ENCODE results near the gene C14orf93.
A peak's percentile ranks its signal among the peaks of the same experiment; 100 is the strongest.

C14orf93 gene, protein sequence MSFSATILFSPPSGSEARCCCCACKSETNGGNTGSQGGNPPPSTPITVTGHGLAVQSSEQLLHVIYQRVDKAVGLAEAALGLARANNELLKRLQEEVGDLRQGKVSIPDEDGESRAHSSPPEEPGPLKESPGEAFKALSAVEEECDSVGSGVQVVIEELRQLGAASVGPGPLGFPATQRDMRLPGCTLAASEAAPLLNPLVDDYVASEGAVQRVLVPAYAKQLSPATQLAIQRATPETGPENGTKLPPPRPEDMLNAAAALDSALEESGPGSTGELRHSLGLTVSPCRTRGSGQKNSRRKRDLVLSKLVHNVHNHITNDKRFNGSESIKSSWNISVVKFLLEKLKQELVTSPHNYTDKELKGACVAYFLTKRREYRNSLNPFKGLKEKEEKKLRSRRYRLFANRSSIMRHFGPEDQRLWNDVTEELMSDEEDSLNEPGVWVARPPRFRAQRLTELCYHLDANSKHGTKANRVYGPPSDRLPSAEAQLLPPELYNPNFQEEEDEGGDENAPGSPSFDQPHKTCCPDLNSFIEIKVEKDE

DNA sequence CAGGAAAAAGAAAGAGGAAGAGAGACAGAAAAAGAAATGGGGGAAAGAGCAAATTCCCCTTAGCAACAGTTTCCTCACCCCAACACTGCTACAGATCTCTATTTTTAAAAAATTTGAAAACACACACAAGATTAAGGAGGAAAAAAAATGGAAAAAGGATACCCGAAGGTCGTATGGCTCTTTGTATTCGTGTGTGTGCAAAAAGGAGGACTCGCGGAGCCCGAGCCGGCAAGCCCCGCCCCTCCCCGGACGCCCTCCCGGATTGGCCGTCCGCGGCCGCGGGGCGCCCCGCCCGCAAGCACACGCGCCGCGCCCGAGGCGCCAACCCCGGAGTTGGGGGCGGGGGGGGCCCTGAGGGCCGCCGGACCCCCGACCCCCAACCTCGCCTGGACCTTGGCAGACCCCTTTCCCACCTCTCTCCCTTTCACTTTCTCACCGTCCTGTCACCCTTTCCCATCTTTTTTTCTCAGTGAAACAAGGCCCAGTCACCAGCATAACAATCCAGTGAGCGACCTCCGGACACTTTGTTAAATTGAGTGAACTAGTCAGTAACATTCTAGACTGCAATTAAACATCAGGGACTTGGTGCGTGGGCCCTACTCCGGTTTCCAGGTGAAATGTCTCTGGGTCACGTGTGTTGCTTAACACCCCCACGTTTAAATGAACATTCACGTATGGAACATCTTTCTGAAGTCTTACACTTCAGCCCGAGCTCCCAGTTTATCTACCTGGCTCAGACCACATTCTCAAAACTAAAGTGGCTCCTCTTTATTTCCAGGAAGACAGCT, at the start of gene C14orf93:
TSS of gene C14orf93 (minus strand) at position 205 of the 788 bp plus-strand sequence. CDS start 11,120 bp downstream, outside the sequence.
- DNase-seq (ENCODE audit: low read depth in 2 of 2): peak; percentile 58 to 75

DNA sequence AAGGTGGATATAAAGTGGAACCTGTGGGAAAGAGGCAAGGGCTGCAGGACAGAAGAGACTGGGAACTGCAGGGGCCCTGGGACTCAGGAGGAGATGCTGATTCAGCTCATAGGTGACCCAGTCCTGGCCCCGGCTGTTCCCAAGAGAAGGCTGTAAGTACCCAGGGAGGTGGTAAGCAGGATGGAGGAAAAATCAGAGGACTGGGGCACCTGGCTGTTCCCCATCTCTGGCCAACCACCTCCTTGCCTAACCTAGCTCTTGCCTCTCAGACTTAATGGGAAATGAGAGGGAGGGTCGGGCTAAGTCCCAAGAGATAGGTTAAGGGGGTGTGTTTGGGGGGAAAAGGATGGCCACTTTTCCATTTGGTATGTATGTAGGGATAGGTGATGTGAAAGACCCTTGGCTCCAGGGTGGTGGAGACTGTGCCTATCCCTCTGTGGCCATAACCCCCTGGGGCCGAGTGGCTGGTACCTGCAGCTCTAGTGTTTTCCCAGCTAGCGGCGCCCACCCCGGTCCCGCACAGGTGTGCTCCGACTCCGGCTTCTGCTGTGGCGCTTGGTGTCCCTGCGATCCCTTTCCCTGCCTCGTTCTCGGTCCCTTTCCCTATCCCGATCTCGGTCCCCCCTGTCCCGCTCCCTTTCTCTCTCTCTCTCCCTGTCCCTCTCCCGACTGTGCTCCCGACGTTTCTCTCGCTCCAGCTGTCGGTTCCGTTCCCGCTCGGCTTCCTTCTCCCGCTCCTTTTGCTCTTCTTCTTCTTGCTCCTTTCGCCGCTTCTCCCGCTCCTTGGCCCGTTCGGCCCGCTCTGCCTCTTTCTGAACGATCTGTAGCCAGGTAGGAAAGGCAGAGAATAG, 48.9 kb upstream of the C14orf93 start:
- no peak for DNase-seq (ENCODE audit: low read depth in 2 of 2)

DNA sequence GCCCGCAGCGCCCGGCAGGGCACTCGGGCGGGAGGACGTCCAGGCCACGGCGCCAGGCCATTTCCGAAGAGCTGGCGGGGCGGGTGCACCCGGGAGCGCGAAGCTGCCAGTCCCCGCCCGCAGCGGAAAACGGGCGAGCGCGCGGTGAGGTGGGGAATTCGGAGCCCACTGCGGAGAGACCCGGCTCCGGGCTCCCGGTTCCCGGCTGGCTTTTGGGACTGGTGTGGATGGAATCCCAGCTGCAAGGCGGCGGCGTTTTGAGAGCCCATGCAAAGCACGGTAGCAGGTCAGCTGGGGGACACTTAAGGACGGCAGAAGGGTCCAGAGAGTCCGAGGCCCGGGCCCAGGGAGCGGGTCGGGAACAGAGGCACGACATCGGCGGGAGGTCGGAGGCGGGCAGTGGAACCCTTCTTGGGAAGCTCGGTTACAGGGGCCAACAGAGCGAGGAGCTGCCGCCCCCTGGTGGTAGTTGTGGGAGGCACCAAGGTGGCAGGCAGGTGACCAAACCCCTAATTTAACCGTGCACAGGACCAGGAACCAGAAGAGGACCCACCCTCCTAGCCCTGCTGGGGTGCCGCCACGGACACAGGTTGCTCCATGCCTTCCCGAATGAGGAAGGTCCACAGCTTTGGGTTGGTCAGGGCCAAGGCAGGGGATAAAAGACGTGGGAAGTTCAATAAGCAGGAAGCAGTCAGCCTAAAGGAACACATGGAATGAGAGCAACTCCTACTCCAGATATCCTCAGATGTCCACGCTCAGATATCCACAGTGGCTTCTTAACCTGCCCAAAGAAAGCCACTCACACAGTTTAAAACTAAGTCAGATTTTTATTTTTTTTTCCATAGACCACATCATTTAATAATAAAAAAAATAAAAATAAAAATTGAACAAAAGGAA, 48.1 kb upstream of the C14orf93 start:
- peak; percentile 74 to 77 for DNase-seq (ENCODE audit: low read depth in 2 of 2)

DNA sequence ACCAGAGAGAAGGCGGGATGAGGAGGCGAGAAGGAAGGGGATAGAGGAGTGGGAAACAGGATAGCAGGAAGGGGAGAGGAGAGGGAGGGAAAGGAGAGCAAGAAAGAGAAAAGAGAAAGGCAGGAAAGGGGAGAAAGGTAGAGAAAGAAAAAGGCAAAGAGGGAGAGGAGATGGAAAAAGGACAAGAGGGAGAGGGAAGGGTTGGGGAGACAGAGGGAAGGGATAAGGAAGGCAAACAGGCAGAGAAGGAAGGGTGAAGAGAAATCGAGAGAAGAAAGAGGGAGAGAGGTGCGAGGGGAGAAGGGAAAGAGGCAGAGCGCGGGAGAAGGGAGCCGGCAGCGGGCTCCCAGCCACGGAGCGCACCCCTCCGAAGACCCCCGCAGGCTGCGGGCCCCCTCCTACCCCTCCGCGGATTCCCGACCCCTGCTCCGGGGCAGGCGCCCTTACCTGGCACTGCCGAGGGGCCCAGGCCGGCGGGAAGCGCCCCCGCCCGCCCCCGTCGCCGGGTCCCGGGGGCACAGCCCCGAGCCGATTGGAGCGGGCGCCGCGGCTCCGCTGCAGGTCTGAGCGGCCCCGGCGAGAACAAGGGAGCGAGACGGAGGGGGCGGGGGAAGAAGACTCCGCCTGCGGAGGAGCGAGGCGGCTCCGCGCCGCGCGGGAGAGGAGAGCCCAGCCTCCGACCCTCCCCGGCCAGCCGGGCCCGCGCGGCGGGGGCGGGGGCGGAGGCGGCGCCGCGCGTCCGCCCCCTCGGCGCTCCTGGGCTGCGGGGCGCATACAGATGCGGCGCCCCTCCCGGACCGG, 47.2 kb upstream of the C14orf93 start, which contains the start of gene CDH24:
TSS of gene CDH24 (minus strand) at position 565 of the 801 bp plus-strand sequence. CDS start 1,787 bp downstream, outside the sequence.
- DNase-seq (ENCODE audit: low read depth in 2 of 2): peak in 1 of 2 donors; percentile 67

DNA sequence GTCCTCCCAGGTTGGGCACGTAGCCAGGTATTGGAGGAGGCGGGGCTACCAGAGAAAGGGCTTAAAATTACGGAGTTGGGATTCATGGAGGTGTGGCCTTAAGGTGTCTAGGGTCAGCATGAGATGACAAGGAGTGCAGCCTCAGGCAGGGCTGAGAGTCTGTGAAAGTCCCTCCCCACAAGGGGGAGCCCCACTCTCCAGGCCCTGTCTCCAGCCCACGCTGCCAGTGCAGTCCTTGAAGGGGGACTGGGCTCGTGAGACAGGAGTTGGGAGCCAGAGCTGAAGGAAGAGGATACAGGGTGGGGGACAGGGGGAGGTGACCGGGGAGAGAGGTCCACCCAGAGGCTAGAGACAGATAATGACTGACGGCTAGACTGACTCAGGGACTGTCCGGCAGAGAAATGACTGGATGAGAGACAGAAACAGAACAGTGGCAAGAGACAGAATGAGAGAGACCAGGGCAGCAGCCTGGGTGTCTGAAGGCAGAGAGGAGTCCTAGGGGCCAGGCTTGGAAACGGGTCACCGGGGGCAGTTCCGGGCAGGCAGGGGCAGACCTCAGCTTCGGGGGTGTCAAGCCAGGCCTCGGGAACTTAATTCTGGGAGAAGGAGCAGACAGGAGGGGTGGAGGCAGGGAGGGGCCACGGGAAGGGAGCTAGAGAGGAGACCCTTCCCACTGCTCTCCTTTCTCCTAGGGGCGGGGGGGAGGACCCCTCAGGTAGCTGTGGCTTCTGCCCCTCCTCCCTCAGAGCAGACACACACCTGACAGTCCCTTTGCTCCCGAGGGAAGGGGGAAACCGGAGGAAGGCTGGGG, 46.4 kb upstream of the C14orf93 start:
- DNase-seq (ENCODE audit: low read depth in 2 of 2): peak; percentile 47 to 57

DNA sequence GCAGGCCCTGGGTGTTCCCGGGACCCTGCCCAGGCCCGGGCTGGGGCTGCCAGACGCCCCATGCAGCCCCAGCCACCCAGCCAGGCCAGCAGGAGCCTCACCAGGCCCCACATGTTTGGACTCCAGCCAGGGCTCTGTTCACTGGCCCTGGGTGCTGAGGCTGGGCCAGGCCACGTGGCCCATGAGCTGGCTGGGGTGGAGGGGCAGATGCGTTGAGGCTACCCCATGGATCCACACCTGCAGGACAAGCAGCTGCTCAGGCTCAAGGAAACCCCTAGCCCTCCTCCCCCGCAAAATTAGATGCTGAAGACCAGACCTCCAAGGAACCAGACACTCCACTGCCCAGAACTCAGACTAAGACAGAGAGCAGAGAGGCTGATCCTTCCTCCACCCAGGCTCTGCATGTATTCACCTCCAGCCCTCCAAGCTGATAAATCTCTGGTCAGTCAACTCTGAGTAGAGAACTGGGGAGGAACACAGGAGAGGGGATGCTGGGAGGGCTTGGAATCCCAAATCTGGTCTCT, 45.7 kb upstream of the C14orf93 start:
- DNase-seq (ENCODE audit: low read depth in 2 of 2): no peak

DNA sequence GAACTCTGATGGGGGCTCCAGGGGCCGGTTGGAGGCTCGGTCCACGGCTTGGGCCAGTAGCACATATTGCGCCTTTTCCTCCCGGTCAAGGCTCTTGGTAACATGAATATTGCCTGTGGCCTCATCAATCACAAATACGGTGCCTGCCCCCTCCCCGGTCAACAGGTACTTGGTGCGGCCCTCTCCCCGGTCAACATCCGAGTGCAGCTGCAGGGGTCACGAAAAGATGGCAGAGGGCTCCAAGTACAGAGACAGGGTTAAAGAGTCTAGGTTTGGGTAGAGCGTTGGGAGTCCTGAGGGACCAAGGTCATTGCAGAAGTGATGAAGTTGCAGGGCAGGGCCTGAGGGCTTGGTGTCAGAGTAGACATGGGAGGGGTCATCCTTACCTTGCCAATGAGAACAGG, 45.2 kb upstream of the C14orf93 start:
- no peak for DNase-seq (ENCODE audit: low read depth in 2 of 2)

DNA sequence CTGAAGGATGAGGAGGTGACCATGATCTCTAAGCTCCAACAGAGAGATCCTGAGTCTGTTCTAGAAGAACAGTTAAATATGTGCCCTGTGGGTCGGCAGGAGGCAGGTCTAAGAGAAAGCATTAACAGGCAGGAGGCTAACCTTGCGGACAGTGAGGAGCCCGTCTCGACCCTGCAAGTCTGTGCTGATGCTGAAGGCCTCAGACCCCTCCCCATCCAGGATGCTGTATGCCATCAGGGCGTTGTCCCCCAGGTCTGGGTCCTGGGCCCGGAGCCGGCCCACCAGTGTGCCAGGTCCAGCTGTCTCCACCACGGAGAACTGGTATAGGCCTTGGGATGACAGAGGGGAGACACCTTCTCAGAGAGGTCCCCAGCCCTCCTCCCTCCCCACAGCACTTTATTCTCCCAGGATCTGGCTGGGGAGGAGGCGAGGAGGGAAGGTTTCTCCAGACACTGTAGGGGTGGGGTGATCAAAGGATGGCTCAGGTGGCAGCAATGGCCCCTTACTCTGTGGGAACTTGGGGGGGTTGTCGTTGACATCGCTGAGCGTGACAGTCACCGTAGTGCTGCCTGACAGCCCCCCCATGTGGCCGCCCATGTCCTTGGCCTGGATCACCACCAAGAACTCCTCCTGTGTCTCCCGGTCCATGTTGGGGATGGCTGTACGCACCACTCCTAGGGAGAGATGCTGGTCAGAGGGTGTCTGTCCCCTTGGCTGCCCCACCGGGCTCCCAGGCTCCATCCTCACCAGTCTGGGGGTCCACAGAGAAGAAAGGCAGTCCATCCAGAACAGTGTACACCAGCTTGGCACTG, 44.3 kb upstream of the C14orf93 start:
- DNase-seq (ENCODE audit: low read depth in 2 of 2): no peak

DNA sequence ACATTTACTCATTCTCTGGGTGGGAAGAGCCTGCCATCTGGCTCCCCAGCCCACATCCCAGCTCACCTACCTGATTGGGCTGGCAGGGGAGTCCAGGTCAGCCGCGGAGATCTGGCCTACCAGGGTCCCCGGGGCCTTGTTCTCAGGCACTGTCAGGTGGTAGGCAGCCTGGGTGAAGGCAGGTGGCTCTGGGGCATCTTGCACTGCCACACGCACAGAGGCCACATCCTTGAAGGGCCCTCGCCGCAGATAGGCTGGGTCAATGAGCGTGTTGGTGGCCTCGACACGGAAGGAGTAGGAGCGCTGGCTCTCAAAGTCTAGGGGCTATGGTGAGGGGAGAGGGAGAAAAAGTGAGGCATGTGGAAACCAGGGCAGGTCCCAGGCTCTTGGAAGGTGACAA, 43.5 kb upstream of the C14orf93 start:
- no peak for DNase-seq (ENCODE audit: low read depth in 2 of 2)

DNA sequence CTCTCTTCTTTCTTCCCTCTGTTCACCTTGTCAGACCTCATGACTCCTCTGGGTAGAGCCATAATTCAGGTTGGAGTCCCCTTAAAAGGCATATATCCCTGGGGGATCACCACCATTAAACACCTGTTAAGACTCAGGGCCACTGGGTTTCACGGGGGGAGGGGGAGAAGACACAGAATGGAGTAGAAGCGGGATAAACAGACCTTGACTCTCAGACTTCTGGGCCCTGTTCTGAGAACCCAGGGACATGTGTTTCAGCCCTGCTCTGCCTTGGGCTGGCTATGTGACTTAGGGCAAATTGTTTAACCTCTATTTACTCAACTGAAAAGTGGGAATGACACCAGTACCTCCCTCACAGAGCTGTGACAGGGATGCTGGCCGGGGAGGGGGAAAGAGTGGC, 42.7 kb upstream of the C14orf93 start:
- no peak for DNase-seq (ENCODE audit: low read depth in 2 of 2)

DNA sequence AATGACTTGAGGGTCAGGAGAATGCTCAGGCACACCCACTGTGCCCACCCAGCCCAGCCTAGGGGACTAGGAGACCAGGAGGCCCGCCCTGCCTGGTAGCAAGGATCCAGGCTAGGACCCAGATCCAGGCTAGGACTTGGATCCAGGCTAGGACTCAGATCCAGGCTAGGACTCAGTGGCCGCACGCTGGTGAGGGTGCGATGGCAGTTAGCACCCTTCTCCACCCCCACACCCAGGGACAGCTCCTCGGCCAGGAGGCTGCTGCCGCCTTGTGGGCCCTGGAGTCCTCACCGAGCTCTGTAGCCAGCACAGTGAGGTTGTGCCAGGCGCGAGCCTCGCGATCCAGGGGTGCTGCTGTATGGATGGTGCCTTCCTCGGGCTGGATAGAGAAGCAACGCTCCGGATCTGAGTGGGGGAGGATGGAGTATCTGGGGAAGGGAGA, 42.3 kb upstream of the C14orf93 start:
- DNase-seq (ENCODE audit: low read depth in 2 of 2): no peak

DNA sequence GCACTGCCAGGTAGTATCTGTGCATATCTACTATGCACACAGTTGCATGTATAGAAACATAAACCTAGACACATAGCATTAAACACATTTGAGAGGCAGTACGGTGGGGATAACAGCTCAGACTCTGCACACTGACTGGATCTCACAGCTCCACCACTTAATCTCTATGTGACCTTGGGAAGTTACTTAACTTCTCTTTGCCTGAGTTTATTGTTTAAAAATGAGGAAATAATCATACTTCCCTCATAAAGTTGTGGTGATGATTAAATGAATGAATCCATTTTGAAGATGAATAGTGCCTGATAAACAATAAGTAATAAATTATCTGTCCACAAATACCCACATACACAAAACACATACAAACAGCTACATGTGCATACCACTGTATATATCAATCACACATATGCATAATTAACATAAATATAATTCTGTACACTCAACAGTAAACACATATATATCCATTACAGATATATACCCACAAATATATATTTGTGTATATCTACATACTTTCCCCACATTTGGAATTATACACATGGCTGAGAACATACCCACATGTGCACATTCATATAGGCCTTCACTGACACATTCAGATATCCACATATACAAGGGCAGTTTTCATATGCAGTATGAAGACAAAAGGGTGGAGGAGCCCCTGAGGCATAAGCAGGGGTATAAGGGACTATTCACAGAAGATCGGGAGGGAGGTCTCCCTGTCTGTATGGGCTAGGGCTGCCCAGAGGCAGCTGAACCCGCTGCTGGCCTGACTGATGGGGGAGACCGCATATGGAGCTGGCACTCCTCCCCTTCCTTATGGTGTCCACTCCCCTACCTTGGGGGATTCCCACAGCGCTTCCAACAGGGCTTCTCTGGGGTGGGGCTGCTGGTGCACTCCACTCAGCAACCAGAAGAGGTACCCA, 41.5 kb upstream of the C14orf93 start:
- no peak for DNase-seq (ENCODE audit: low read depth in 2 of 2)

DNA sequence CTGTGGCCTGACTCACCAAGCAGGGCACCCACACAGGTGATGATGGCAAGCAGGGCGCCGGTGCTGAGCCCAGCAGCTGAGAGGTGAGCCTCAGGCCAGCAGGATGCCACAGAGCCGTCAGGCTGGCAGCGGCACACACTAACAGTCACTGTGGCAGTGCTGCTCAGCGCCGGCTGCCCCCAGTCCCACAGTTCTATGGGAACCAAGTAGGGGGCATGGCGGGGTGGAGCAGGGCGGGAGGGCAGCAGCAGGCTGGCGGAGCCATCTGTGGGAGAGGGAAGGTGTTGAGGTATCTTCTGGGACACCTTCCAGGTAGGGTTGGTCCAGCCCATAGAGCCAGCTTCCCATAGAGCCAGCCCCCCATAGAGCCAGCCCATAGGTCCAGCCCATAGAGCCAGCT, 39.1 kb upstream of the C14orf93 start:
- DNase-seq (ENCODE audit: low read depth in 2 of 2): no peak

DNA sequence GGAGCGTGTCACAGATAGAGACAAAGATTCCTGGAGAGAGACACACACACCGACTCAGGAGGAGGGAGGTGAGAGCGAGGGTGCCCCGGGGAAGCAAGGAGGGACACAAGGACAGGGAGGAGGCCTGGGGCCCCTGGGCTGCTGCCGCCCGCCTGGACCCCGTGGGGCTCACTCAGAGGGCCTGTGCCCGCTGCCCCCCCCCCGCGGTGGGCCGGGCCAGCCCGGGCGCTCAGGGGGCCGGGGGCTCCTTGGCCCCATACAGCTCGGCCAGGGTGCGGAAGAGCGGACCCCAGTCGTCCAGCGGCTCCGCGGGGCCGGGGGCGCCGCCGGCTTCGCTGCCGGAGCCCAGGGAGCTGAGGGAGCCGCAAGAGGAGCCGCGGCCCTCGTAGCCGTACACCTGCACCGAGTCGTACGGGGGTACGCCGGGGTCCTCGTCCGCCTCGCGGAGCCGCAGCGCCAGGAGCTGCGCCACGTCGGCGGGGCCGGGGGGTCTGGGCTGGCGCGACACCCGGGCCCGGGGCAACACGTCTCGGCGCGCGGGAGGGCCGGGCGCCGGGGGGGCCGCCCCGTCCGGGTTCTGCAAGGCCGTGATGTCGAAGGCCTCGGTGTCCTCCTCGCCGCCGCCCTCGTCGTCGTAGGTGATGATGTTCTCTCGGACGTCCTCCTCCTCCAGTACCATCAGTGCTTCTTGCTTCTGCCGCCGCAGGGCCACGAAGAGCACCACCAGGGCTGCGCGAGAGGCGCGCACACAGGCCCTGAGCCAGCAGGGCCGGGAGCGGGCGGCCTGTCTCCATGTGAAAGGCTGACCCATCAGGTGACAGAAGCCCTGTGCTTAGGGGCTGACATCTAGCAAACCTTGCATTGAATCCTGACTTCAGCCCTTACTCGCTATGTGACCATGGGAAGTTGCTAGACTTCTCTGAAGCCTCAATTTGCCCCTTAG, 38.1 kb upstream of the C14orf93 start:
- no peak for DNase-seq (ENCODE audit: low read depth in 2 of 2)

DNA sequence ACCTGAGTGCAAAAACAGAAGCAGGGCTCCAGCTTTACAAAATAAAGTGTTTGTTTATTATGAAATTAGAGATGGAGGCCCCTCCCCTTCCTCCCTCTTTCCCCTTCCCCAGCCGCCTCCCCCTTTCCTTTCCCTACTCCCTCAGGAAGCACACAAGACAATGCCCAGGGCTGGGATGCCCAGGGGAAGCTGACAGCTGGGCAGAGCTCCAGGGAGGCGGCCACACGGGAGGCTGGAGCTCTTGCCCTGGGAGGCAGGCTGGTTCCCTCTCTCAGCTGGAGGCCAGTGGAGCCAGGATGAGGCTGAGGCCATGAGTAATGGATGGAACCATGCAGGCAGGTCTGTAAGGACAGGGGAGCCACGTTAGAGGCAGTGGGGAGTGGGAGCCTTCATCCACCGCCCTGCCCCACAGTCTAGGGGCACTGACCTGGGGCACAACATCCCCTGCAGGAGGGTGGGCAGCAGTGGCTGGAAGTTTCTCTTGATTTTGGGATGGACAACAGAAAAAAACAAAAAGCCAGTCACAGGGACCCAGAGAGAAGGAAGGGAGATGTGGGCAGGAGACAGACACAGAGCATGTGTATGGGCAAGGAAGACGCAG, 37.2 kb upstream of the C14orf93 start:
- DNase-seq (ENCODE audit: low read depth in 2 of 2): no peak

All from stimulated activated CD8-positive, alpha-beta memory T cell treated with anti-CD3 and anti-CD28 coated beads, Interleukin-7, amount 100 ng/mL, for 4 hours (primary cell).